ENCODE results near the gene CERK. TPM values are rescaled to one million over a fixed set of nuclear protein-coding genes. Genes with fewer than 3 reads are reported as not detected.

CERK gene
- total RNA-seq, 4 donors from 2014 or later, result 17.8 to 69.1 (median 36.1) TPM

DNA sequence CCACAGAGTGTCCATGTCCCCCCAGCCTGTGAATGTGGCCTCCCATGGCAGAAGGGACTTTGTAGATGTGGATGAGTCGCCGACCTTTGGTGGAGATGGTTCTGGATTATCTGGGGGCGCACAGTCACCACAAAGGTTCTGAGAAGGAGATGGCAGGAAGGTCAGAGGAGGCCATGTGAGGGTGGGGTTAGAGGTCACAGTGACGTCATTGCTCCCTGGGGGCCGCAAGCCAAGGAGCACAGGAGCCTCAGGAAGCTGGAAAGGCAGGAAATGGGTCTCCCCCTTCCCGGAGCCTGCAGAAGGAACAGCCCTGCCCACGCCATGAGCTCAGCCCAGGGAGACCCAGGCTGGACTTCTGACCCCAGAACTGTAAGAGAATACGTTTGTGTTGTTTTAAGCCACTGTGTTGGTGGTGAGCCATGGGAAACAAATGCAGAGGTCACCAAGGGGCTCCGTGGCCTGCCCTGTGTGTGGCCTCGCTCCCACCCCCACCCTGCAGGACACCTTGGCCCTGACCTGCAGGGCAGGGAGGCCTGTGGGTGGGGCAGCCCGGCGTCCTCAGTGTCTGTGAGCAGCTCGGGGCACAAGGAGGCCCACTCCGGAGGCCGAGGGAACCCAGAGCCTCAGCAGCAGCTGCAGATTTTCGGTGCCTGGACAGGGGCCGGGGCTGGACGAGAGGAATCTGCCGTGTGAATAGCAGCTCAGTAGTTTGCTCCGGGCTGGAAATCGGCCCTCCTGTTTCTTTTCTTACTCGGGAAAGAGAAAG lies 85.8 kb downstream of the CERK start:
- TF ChIP-seq, protein P1, sequence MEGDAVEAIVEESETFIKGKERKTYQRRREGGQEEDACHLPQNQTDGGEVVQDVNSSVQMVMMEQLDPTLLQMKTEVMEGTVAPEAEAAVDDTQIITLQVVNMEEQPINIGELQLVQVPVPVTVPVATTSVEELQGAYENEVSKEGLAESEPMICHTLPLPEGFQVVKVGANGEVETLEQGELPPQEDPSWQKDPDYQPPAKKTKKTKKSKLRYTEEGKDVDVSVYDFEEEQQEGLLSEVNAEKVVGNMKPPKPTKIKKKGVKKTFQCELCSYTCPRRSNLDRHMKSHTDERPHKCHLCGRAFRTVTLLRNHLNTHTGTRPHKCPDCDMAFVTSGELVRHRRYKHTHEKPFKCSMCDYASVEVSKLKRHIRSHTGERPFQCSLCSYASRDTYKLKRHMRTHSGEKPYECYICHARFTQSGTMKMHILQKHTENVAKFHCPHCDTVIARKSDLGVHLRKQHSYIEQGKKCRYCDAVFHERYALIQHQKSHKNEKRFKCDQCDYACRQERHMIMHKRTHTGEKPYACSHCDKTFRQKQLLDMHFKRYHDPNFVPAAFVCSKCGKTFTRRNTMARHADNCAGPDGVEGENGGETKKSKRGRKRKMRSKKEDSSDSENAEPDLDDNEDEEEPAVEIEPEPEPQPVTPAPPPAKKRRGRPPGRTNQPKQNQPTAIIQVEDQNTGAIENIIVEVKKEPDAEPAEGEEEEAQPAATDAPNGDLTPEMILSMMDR (IDR thresholded peaks at IDR 0.05; ENCODE audit: low read depth), result no peak

DNA sequence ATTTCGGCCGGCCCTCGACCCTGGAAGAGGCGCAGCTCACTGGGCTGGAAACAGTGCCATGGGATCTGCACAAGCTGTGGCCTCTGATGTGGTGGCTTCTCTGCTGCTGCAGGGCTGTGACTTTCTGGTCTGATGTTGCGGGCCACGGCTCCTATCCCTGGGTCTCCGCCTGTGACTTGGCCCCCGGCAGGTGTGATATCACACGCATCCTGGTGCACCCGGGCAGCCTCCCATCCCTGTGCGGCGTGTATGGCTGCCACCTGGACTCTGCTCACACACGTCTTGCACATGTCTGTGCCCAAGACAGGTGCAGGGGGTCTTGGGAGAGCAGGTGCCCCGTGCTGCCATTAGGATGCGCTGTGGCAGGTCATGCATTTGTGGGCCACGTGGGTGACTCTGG lies 86.7 kb downstream of the CERK start:
- TF ChIP-seq, protein P1 (IDR thresholded peaks at IDR 0.05; ENCODE audit: low read depth), result no peak

DNA sequence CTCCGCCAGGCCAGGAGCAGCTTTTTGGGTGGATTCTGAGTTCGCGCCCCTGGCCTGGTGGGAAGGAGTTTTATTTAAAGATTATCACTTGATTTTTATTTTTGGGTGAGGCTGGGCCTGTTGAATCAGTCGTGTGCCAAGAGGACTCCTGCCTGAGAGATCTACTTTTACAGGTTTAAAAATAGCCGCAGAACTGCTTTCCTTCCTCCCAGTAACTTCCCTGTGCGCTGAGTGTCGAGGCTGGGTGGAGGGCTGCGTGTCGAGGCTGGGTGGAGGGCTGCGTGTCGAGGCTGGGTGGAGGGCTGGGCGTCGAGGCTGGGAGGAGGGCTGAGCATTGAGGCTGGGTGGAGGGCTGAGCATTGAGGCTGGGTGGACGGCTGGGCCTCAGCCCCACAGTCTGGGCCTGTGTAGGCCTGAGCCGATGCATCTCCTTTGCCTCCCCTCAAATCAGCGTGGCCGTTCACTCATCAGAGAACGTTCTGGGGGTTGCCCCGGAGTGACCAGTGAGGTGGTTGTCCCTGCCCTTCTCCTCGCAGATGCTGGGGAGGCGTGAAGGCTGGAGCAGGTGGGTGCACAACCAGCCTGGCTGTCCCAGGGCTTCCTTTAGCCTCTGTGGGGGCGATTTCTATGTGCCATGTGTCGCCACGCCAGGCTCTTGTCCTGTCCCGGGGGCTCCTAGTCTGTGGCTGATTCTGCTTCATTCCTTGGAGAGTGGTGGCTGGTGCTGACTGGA lies 87.8 kb downstream of the CERK start:
- TF ChIP-seq, protein P1 (IDR thresholded peaks at IDR 0.05; ENCODE audit: low read depth), result no peak

DNA sequence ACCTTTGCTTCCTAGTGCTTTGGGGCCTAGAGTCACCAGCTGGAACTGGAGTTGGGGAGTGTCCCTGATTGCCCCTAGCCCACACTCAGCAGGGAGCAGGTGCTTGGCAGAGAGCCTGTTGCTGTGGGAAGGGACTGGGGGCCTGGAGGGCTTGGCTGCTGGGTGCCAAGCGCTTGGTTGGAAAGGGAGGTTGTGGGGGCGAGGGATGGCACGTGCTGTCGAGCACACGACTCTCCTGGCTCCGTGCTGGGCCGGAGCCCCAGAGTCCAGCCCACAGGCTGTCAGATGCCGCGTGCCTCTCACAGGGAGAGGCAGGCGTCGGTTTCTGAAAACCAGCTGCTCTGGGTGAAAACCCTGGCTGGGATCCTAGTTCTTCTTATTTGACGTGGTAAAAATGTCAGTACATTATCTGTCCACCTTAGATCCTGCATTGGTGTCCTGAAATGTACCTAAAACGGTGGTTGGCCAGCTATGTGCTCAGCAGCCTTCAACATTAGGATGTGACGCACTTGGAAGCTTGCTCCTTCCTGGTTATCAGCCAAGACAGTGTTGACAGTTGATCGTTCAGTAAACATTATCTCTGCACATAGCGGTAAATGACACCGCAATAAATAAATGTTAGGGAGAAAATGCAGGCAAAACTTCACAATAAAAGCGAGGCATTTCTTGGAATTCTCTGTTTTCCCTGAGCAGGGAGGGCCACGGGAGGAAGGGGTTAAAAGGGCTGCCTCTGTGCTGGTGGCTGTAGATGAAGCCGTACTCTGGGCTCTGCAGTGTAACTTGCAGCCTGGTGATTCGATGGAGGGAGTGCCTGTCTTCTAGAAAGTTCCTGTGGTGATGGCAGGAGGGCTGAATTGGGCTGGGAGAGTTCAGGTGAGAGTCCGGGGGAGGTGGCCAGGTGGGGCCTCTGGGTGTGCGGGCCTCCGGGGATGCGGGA lies 88.6 kb downstream of the CERK start:
- TF ChIP-seq, protein P1 (IDR thresholded peaks at IDR 0.05; ENCODE audit: low read depth), result no peak

DNA sequence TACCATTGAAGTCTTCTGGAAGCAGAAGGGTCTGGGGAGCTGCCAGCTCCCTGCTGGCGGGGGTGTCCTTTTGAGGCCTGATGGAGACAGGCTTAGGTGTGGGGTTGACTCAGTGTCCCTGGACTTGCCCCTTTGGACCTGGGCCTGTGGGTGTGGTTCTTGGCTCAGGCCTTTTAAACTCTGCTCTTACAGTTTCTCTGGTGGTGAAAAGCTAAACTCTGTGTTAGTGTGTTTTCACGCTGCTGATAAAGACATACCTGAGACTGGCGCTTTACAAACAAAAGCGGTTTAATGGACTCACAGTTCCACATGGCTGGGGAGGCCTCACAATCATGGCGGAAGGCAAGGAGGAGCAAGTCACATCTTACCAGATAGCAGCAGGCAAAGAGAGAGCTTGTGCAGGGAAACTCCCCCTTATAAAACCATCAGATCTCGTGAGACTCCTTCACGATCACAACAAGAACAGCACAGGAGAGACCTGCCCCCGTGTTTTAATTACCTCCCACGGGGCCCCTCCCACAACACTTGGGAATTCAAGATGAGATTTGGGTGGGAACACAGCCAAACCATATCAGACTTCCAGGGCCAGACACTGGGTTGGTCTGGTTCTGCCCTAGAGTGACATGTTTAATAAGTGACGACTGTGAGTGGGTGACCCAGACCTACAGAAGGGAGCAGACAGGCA lies 91.4 kb downstream of the CERK start:
- TF ChIP-seq, protein P1 (IDR thresholded peaks at IDR 0.05; ENCODE audit: low read depth), result no peak

DNA sequence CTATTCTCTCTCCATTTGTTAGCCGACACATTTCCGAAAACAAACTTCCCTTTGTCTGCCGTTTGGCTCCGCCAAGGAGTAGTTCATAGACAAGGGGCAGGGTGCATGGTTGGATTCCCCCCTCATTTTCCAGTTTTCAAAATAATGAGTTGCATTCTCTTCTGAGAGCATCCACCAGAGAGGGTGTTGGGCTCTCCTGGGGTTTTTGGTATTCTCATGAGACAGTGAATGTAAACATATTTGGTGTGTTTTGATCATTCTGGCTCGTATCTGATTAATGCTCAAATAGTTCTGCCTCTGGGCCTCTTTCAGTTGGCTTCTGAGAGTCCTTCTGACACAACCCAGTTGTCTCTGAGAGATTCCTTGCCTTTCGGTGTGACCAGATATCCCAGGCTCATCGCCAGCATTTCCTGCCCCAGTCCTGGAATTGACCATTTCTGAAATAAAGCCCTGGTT lies 96.2 kb downstream of the CERK start:
- TF ChIP-seq, protein P1 (IDR thresholded peaks at IDR 0.05; ENCODE audit: low read depth), result no peak
